K562 (cell line): ENCODE data around the gene MLKL. TPM values are rescaled to one million over a fixed set of nuclear protein-coding genes. Genes with fewer than 3 reads are reported as not detected.

Experiments used
- BRF1 ChIP-seq: IDR thresholded peaks from 3 replicates; pipeline ENCODE4 v1.6.1; 2011; ENCODE audit warnings: borderline replicate concordance, mild to moderate bottlenecking; ENCODE audit not compliant: insufficient read length; ENCODE audit errors: extremely low read depth
- CHAMP1 ChIP-seq: fragments of 450-650 bp; IDR thresholded peaks from 2 replicates; pipeline ENCODE4 v1.6.1; 2016; ENCODE audit warnings: mild to moderate bottlenecking
- SP2 ChIP-seq: IDR thresholded peaks from 2 replicates; pipeline ENCODE4 v1.6.1; 2011; ENCODE audit warnings: mild to moderate bottlenecking, low read depth, low read length, moderate library complexity; ENCODE audit not compliant: poor library complexity, severe bottlenecking; ENCODE audit errors: extremely low read depth
- TAF1 ChIP-seq: IDR thresholded peaks from 2 replicates; pipeline ENCODE4 v1.6.1; 2011; ENCODE audit warnings: mild to moderate bottlenecking, low read length, moderate library complexity; ENCODE audit not compliant: insufficient read depth, control insufficient read depth, severe bottlenecking; ENCODE audit errors: extremely low read depth
- TFAP4 ChIP-seq: sonication (generic); formaldehyde crosslinking; IDR thresholded peaks from 2 replicates; pipeline ENCODE4 v1.8.0; 2022; ENCODE audit warnings: missing genetic modification reagents, mild to moderate bottlenecking, moderate library complexity, borderline replicate concordance
- TGIF2 ChIP-seq: sonication (generic); formaldehyde crosslinking; IDR thresholded peaks from 2 replicates; pipeline ENCODE4 v1.8.1; 2022; ENCODE audit warnings: mild to moderate bottlenecking, missing genetic modification reagents, moderate library complexity
- ZBTB40 ChIP-seq, 2 experiments: fragments of 450-650 bp in 1 of 2; sonication (generic) in 1 of 2; formaldehyde crosslinking in 1 of 2; IDR thresholded peaks; 2 replicates each; pipeline versions ENCODE4 v1.7.1 to v1.9.0; 2016 to 2022; ENCODE audit warnings: inconsistent platforms in 1 of 2, mild to moderate bottlenecking in 1 of 2, missing genetic modification reagents in 1 of 2
- ZNF444 ChIP-seq: fragments of 250-450 bp; sonication (Bioruptor Pico); IDR thresholded peaks from 2 replicates; pipeline ENCODE4 v1.4.0; 2020; ENCODE audit warnings: mild to moderate bottlenecking, moderate library complexity
- polyA plus RNA-seq, 8 experiments: library from polyadenylated mRNA; depleted of rRNA in 4 of 8; stranded (reverse) in 5 of 8; unstranded in 3 of 8; fragments of >200 nt; fragmentation: Nextera tagmentation in 2 of 8; fragmentation: Illumina TruSeq in 1 of 8; extraction: Ambion mirVana in 2 of 8; extraction: Trizol in 1 of 8; gene quantifications; 2 replicates each; pipeline versions ENCODE4 v1.2.1 to v1.2.3, GENCODE V29; 2011 to 2014; ENCODE audit warnings: inconsistent platforms in 1 of 8, missing spikeins in 1 of 8
- total RNA-seq, 7 experiments: library from RNA; depleted of rRNA in 6 of 7; stranded (reverse); fragments of >200 nt in 6 of 7; fragmentation: Illumina TruSeq in 2 of 7; extraction: Trizol in 2 of 7; gene quantifications; 2 replicates each; pipeline versions ENCODE4 v1.2.1 to v1.2.3, GENCODE V29; 2011 to 2021; ENCODE audit warnings: low replicate concordance in 1 of 7

The MLKL gene
- total and polyA plus RNA-seq, 9 of the 15 experiments (the other 6 are each of a cell fraction or from before 2014, with no cell fraction given) = 1.6 to 6.1 (median 4.8) TPM

- TF ChIP-seq TGIF2 = no peak
- no peak for TF ChIP-seq CHAMP1
- peak; percentile 51 for TF ChIP-seq TFAP4
- TF ChIP-seq ZBTB40 (IDR thresholded peaks at IDR 0.05) = no peak
- no peak for TF ChIP-seq ZBTB40 (CRISPR knock-in tag; IDR thresholded peaks at IDR 0.05)
- no peak for TF ChIP-seq TAF1
- TF ChIP-seq ZNF444 = no peak
- TF ChIP-seq SP2 = no peak
- no peak for TF ChIP-seq BRF1
These were observed 8.8 kb upstream of the MLKL start (continued) for GRCh38 chr16:74709441-74709877.
